Muscle of arm (tissue), 12 donors: Measurements from ENCODE around the gene ABHD17C. TPM values are rescaled to one million over a fixed set of nuclear protein-coding genes. Genes with fewer than 3 reads are reported as not detected.
"Not testable (repeated sequence)": the region's sequence is repeated elsewhere in the genome, so short reads cannot be mapped to it uniquely, and the experiment has no call there.

ENCODE experiments used
- DNase-seq: peaks from one replicate; pipeline ENCODE4 v3.0.0-alpha.2; 2013
- polyA plus RNA-seq, 12 donors: library from polyadenylated mRNA; unstranded; fragments of 120-200 nt; gene quantifications; one replicate each; pipeline ENCODE4 v1.2.1, GENCODE V29; 2013; ENCODE audit not compliant: insufficient read length in 12 of 12

Gene ABHD17C
- polyA plus RNA-seq, 12 donors: 4.6 to 14.7 (median 7.0) TPM; not detected in 1

DNA sequence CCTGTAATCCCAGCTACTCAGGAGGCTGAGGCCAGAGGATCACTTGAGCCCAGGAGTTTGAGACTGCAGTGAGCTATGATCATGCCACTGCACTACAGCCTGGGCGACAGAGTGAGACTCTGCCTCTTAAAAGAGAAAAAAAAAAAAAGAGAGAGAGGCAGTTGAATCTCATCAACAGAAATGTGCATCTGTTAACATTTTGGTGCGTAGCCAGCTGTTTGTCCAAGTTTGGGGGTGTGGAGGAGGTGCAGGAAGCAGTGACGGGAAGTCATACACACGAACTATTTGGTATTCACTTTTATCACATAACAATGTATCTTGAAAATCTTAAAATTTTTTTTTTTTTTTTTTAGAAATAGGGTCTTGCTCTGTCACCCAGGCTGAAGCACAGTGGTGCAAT, 65.8 kb downstream of the ABHD17C start:
- DNase-seq: no peak

DNA sequence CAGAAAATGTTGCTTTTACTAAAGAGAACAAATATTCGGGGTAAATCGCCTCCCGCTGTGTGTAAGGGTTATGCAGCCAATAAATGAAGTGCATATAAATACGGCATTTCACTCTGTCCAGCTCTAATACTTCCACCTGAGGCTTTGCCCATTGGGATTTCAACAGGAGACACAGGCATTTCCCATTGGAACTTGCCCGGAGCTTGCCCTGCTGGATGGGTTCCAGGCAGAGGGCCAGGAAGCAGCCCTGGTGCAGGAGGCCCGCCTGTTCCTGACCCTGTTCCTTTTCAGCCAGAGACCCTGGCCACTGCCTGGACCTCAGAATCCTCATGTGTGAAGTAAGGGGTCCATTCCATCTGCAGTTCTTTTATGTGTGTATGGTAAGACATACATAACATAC, 66.6 kb downstream of the ABHD17C start:
- no peak for DNase-seq

DNA sequence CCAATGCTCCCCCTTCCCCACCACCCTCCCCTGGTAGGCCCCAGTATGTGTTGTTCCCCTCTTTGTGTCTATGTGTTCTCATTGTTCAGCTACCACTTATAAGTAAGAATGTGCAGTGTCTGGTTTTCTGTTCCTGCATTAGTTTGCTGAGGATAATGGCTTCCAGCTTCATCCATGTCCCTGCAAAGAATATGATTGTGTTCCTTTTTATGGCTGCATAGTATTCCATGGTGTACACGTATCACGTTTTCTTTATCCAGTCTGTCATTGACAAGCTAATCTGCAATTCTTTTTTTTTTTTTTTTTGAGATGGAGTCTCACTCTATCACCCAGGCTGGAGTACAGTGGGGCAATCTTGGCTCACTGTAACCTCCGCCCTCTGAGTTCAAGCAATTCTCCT, 68.1 kb downstream of the ABHD17C start:
- DNase-seq: not testable (repeated sequence)

DNA sequence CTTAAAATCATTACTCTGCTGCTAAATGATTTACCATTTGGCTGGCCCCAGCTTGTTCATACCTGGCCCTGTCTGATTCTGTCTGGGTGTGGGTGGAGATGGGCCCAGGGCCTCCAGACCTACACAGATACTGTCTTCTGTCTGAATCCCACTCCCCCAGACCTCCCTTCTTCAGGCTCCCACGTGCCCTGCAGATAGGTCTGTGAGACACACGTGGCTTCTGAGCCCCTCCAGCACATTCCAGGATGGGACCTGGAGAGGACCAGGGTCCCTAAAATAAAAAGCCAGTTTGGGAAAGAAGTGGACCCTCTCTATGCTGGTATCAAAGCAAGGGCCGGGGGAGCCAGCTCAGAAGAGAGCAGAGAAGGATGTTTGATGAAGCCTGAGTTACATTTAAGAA, 69.4 kb downstream of the ABHD17C start:
- DNase-seq: no peak

DNA sequence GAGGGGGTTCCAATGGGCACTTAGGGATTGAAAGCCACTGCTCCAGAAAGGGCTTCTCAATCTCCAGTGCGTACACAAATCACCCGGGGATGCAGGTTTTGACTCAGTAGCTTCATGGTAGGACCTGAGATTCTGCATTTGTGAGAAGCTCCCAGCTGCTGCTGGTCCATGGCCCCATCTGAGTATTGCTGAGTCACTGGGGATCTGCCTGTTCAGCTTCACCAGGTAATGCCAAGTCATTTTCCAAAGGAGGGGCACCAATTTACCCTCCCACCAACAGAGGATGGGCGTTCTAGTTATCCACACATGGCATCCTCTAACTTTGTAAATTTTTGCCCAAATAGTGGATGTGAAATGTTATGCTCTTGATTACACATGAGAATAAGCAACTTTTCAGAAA, 71.2 kb downstream of the ABHD17C start:
- DNase-seq: no peak

DNA sequence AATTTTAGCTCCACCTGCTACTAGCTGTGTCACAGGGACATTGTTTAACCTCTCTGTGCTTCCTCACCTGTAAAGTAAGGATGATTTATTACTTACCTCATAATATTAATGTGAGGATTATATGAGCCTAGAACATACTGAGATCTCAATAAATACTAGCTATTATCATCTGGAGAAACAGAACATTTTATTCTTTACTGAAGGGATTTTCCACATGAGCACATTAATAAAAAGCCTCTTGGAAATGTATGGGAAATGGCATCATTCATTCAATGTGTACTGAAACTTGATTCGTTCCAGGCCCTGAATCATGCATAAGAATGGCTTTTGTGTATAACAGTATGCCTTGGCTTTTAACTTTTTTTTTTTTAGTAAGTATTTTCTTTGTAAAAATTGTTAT, 73.0 kb downstream of the ABHD17C start:
- DNase-seq: no peak

DNA sequence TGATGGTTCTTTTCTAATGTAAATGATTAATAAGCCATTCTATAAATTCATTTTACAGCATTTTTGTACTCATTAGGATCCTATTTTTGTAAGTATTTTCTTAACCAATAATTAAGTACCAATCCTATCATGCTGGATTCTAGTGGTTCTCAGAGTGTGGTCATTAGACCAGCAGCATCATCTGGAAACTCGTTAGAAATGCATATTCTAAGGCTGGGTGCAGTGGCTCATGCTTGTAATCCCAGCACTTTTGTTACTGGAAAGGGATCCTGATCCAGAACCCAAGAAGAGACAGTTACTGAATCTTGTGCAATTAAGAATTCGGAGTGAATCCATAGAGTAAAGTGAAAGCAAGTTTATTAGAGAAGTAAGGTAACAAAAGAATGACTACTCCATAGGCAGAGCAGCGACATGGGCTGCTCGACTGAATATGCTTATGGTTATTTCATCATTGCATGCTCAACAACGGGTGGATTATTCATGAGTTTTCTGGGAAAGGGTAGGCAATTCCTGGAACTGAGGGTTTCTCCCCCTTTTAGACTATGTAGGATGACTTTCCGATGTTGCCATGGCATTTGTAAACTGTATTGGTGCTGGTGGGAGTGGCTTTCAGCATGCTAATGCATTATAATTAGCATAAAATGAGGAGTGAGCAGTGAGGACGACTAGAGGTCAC, 74.2 kb downstream of the ABHD17C start:
- DNase-seq: no peak

DNA sequence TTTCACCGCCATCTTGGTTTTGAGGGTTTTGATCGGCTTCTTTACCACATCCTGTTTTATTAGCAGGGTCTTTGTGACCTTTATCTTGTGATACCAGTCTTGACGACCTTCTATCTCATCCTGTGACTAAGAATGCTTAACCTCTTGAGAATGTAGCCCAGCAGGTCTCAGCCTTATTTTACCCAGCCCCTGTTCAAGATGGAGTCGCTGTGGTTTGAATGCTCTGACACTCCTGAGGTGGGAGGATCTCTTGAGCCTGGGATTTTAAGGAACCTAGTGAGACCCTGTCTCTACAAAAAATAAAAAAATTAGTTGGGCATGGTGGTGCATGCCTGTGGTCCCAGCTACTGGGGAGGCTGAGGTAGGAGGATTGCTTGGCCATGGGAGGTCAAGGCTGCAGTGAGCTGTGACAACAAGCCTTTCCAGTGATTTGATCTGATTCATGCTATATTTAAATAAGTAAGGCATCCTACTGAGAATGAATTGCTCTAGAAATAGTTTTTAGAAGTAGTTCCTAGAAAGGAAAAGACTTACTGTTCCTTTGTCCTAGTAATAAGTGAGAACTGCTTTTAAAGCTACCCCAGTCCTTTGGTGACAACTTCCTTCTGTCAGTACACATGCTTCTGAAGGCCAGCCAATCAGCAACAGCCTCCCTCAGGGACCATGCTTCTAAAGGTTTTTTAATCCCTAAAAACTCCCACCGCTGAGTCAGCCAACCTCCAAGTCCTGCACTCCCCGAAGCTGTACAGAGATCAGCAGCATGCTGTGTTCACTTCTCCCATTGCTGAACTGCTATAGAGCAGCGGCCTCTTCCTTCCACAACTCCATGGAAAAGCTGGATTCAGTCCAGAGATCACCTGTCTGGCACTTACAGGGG, 75.0 kb downstream of the ABHD17C start:
- no peak for DNase-seq

DNA sequence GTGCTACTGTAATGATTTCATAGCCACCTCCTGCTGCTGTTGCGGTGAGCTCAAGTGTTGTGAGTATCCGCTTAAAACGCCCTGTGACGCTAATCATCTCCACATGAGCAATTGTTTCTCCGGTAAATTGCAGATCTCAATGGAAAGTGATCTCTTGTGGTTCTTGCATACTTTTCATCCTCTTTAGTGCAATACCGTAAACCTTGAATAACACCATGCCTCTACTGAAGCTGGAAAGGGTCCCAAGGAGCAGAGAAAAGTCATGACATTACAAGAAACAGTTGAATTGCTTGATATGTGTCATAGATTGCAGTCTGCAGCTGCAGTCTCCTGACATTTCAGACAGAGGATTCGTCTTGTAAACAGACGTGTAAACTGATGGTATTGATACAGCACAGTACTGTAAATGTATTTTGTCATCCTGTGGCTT, 78.0 kb downstream of the ABHD17C start:
- no peak for DNase-seq

DNA sequence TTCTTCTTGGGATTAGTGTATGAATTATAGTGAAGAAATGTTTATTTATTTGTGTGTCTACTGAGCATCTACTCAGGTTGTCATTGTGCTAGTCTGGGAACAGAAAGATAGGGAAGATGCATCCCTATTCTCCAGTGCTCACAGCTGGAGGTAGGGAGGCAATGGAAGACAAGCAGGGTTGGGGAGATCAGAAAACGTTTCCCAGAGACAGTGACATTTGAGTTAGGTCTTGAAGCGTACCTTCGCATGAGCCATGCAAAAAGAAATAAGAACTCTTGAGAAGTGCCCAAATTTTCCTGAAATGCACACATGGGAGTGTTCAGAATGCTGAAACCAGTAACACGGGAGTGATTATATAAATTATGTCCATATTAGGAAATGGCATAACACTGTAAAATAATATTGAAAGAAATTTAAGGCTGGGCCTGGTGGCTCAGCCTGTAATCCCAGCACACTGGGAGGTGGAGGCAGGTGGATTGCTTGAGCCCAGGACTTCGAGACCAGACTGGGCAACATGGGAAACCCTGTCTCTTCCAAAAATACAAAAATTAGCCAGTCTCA, 78.8 kb downstream of the ABHD17C start:
- no peak for DNase-seq

DNA sequence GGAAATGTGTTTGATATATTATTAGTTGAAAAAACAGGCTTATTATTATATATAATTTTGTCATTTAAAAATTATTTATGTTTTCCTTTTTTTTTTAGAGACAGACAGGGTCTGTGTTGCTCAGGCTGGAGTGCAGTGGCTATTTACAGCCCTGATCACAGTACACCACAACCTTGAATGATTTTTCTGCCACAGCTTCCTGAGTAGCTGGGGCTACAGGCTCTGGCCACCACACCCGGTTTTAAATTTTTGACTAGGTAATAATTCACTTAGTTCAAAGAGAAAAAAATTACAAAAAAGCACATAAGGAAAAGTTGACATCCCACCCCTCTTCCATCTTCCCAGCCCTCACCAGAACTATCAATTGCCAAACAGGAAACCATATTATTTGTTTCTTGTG, 79.4 kb downstream of the ABHD17C start:
- DNase-seq: no peak

DNA sequence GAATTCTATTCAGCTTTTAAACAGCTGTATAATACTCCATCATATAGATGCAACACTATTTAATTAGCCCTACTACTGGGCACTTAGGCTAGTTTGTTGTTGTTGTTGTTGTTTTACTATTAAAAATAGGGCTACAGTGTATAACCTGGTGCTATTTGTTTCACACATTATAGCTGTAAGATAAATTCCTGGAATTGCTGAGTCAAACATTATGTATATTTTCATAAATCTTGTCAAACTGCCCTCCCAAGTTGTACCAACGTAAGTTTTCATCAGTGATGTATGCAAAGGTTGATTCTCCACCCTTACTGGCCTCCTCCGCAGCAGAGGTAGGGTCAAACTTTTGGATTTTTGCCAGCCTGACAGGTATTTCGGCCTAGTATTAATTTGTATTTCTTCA, 80.2 kb downstream of the ABHD17C start:
- DNase-seq: no peak

DNA sequence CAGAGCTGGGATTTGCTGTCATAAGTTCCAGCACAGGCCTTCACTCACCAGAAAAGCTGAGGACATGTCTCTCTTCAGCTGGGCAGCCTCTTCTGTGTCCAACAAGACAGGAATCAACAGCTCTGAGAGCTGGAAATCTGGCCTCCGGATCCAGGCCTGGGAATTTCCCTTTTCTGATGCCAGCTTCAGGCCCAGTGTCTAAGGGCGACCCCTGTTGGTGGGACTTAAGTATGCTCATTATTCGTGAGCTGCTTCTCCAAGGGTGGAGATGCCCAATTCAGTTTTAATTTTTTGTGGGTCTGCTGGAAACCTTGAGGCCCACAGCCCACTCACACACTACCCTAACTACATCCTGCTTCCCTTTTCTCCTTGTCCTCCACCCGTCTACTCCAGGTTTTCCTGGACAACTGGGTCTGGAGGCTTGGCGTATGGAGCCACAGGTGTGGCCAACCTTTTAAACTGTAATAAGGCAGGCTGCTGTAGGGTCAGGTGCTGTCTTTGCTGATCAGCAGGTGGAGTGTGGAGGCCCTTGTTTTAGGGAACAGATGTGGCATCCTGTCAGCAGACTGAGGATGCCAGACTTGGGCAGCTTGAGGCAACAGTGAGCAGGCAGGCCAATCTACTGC, 81.4 kb downstream of the ABHD17C start:
- peak; percentile 80 for DNase-seq

DNA sequence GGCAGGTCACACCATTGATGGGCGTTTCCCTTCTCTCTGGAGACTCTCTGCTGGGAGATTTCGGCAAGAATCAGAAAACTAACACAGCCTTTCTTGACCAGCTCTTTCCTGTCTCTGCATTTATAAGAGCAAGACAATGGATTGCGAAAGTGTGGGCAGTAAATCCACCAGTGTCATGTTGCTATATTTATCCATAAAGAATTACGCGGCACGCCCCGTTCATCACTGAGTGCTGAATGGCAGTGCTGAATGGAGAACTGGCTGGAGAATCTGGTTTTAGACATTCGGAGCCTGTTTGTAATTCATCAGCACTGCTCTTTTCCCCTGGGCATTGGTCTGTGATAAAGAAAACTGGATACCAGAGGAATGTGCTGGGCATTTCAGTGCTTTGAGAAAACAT, 82.0 kb downstream of the ABHD17C start:
- DNase-seq: no peak

DNA sequence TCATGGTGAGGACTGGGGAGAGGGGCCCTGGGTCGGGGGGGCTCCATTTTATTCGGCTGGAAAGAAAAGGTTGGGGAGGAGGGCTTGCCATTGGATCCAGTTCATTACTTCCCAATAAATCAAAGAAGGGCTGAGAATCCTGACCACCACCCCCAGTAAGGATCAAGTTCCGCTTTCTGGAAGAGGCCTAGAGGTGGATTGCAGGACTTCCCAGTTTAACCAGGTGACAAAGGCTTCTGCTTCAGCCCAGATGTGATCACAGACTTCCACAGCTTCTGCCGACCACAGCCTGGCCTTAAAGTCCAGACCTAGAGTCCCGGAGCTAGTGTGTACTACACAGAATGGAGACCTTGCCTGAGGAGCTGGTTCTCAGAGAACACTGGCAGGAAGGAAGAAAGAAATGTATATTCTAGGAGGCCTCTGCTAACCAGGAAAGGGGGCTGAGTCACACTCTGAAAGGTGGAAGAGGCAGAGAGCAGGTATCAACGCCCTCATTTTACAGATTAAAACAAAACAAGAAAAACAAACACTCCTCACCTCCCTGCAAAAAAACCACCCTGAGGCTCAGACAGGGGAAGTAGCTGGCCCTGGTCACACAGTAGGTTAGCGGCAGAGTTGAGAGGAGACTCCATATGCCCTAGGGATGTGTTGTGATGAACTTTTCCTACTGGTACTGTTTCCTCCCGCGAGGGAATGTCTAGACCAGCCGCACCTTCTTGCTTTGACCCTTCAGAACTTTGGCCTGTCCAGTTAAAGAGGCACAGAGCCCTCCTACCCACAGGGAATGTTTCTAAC, 82.9 kb downstream of the ABHD17C start:
- no peak for DNase-seq

DNA sequence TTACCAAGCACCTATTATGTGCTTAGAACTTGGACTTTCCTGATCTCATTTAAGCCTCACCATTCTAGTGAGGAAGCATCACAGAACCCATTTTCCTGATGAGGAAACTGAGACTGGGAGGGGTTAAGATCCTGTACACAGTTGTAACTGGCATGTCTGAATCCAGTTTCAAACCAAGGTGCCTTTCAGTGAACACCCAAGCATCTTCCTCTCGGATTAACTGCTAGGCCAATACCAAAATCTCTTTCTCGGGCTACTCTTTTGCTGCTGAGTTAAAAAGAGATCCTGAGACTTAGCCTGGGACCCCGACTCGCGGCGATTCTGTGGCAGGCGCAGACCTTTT, 83.5 kb downstream of the ABHD17C start:
- DNase-seq: no peak

DNA sequence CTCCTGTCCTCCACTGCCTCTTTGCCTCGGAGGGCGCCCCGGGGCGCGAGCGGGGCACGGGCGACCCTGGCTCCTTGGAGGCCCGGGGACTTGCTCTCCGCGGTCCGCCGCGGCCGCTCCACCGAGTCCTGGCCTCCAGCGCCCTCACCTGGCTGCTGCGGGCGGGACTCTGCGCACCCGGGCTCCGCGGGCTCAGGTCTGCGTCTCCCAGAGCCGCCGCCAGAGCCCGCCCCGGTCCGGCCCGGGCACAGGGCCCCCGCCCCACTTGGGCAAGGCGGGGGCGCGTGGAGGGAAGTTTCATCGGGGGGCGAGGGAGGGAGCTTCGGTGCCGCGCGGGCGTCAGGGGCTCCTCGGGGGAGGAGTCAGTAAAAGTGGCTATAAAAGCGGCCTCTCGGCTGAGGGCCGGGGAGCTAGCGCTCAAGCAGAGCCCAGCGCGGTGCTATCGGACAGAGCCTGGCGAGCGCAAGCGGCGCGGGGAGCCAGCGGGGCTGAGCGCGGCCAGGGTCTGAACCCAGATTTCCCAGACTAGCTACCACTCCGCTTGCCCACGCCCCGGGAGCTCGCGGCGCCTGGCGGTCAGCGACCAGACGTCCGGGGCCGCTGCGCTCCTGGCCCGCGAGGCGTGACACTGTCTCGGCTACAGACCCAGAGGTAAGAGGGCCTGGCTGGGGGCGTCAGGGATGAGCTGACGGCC, 84.0 kb downstream of the ABHD17C start, which contains the start of gene CEMIP:
CEMIP (plus strand) TSS at position 407 of the 694 bp plus-strand sequence. CDS start 94,510 bp downstream, outside the sequence.
- DNase-seq: peak; percentile 66

DNA sequence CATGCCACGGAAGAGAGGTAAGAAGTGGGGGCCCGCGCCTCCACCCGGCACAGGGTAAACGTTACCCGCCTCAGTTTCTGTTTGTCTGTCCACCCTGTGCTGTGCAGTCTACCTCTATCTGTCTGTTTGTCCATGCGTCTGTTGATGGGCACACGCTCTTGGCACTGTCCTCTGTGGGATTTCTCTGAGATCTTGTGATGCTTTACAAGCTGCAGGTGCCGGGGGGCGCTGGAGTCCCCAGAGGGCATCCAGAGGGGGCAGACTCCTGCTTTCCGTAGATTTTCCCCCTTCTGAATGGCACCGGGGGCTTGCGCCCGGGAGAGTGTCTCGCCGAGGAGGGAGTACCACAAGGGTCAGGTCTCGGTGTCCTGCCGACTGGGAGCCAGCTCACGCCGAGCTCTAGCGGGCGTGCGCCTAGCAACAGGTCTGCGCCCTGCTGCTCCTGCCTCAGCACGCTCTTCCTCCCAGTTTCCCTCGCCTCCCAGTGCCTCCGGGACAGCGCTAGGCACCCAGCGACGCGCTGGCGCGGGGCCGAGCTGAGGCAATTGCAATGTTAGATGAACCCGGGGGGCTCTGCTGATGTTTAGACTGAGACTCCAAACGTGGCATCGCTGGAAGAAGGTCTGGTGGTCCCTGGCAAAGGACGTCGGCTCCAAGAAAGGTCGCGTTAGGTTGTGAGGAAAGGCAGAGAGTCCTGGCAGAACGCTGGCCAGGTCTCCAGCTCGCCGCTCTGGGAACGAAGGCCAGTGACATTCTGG, 84.7 kb downstream of the ABHD17C start:
- no peak for DNase-seq

DNA sequence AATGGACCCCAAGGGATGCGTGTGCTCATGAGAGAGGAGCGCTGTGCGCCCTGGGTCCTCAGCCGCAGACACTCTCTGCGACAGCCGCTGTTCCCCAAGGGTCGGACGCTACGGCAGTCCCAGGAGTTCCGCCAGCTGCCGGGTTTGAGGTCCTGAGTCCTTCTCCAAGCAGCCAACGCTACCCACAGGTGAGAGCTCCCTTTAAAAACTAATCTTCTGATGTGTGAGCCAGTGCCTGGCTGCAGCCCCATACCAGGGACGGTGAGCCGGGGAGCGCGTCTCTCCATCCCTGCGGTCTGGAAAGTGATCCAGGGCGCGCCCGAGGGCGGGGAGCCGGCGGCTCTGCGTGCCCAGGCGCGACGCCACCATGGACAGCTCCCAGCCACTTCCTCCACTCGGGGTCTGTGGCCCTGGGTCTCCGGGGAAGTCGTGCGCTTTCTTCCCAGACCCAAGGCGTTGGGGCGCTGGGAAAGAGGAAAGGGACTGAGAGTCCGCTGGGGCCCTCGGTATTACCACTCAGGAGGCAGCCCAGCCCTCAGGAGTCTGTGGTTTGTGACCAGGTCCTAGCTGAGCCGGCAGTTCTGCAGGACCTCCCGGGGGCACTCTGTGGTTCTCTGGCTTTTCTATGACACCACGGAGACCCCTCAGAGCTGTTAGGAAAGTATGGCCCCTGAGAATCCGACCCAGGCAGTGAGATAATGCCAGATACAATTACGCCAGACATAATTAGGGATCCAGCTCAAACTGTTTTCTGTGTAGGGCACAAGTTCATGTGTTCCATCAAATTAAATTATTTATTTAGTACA, 85.5 kb downstream of the ABHD17C start:
- DNase-seq: peak; percentile 64
